WERI-Rb-1 (cell line): ENCODE measurements around the gene GPC3.

Experiments used
- DNase-seq: peaks from one replicate; pipeline ENCODE4 v3.0.0-alpha.2; 2020
- H3K27ac ChIP-seq: fragments of 250-450 bp; sonication (Bioruptor Pico); 2 replicates; pipeline ENCODE4 v1.5.1; 2020; ENCODE audit warnings: mild to moderate bottlenecking, moderate library complexity
- H3K27me3 ChIP-seq: fragments of 250-450 bp; sonication (Bioruptor Pico); 2 replicates; pipeline ENCODE4 v1.5.1; 2021; ENCODE audit warnings: mild to moderate bottlenecking, low read depth, moderate library complexity; ENCODE audit not compliant: insufficient read depth, severe bottlenecking
- H3K36me3 ChIP-seq: fragments of 250-450 bp; sonication (Bioruptor Pico); 2 replicates; pipeline ENCODE4 v1.5.1; 2020; ENCODE audit warnings: mild to moderate bottlenecking, moderate library complexity
- H3K4me3 ChIP-seq: 2 replicates; pipeline ENCODE4 v1.5.1; 2011; ENCODE audit warnings: low read depth, mild to moderate bottlenecking, control low read depth, low read length
- H3K9me3 ChIP-seq: fragments of 250-450 bp; sonication (Bioruptor Pico); 2 replicates; pipeline ENCODE4 v1.5.1; 2021; ENCODE audit warnings: mild to moderate bottlenecking, moderate library complexity; ENCODE audit not compliant: severe bottlenecking
- CTCF ChIP-seq: IDR thresholded peaks from 2 replicates; pipeline ENCODE4 v1.5.1; 2011; ENCODE audit warnings: low read depth, mild to moderate bottlenecking, control low read depth, inconsistent platforms, low read length

The GPC3 gene

GRCh38 chrX:133971586-133971985, 13.8 kb downstream of the GPC3 start:
- peaks cover 45% of the 10 kb centered on the region for H3K27me3 ChIP-seq
- DNase-seq, result no peak
- H3K27ac ChIP-seq, result no peak overlapping the region
- no peak for TF ChIP-seq CTCF
- no peaks in the 10 kb centered on the region for H3K36me3 ChIP-seq
- no peaks in the 10 kb centered on the region for H3K9me3 ChIP-seq
- no peak overlapping the region for H3K4me3 ChIP-seq

GRCh38 chrX:133970076-133970475, 15.3 kb downstream of the GPC3 start:
- TF ChIP-seq CTCF, result no peak
- Histone ChIP-seq H3K36me3 (no peaks in the 10 kb centered on the region), H3K9me3 (no peaks in the 10 kb centered on the region), H3K27ac (no peak overlapping the region), H3K27me3 (peaks cover 51% of the 10 kb centered on the region), H3K4me3 (no peak overlapping the region)
- no peak for DNase-seq

- no peak for DNase-seq
- no peak for TF ChIP-seq CTCF
- Histone ChIP-seq H3K4me3 (no peak overlapping the region), H3K9me3 (no peaks in the 10 kb centered on the region), H3K27ac (no peak overlapping the region), H3K27me3 (peaks cover 51% of the 10 kb centered on the region), H3K36me3 (no peaks in the 10 kb centered on the region)
Observed at GRCh38 chrX:133969191-133969590, 16.2 kb downstream of the GPC3 start.

- no peak for TF ChIP-seq CTCF
- DNase-seq, result no peak
Observed at GRCh38 chrX:133968109-133968508, 17.3 kb downstream of the GPC3 start.

GRCh38 chrX:133966199-133966598, 19.2 kb downstream of the GPC3 start:
- Histone ChIP-seq H3K27me3 (peaks cover 42% of the 10 kb centered on the region), H3K9me3 (no peaks in the 10 kb centered on the region), H3K27ac (no peak overlapping the region), H3K4me3 (no peak overlapping the region), H3K36me3 (no peaks in the 10 kb centered on the region)
- no peak for DNase-seq
- no peak for TF ChIP-seq CTCF

More at GRCh38 chrX:133968109-133968508, 17.3 kb downstream of the GPC3 start:
- no peaks in the 10 kb centered on the region for H3K9me3 ChIP-seq
- peaks cover 46% of the 10 kb centered on the region for H3K27me3 ChIP-seq
- no peak overlapping the region for H3K4me3 ChIP-seq
- no peaks in the 10 kb centered on the region for H3K36me3 ChIP-seq
- H3K27ac ChIP-seq, result no peak overlapping the region

- no peak for TF ChIP-seq CTCF
- peaks cover 38% of the 10 kb centered on the region for H3K27me3 ChIP-seq
- no peaks in the 10 kb centered on the region for H3K9me3 ChIP-seq
- H3K4me3 ChIP-seq, result no peak overlapping the region
- no peaks in the 10 kb centered on the region for H3K36me3 ChIP-seq
- H3K27ac ChIP-seq, result no peak overlapping the region
- no peak for DNase-seq
Observed at GRCh38 chrX:133965321-133965720, 20.1 kb downstream of the GPC3 start.
